DMS 273 (cell line): ENCODE data around the gene ADAMTS2.
"Not testable (repeated sequence)": the region's sequence is repeated elsewhere in the genome, so short reads cannot be mapped to it uniquely, and the experiment has no call there.

ENCODE experiments used
- DNase-seq: peaks from one replicate; lab custom pipeline; 2025; ENCODE audit not compliant: unreplicated experiment; lab: John Stamatoyannopoulos, UW

ADAMTS2 gene

GRCh38 chr5:179298181-179298993 lies 46.9 kb downstream of the ADAMTS2 start:
- no peak for DNase-seq

GRCh38 chr5:179297486-179298180 lies 47.6 kb downstream of the ADAMTS2 start:
- DNase-seq = no peak

GRCh38 chr5:179297026-179297425 lies 48.2 kb downstream of the ADAMTS2 start:
- DNase-seq = no peak

DNA sequence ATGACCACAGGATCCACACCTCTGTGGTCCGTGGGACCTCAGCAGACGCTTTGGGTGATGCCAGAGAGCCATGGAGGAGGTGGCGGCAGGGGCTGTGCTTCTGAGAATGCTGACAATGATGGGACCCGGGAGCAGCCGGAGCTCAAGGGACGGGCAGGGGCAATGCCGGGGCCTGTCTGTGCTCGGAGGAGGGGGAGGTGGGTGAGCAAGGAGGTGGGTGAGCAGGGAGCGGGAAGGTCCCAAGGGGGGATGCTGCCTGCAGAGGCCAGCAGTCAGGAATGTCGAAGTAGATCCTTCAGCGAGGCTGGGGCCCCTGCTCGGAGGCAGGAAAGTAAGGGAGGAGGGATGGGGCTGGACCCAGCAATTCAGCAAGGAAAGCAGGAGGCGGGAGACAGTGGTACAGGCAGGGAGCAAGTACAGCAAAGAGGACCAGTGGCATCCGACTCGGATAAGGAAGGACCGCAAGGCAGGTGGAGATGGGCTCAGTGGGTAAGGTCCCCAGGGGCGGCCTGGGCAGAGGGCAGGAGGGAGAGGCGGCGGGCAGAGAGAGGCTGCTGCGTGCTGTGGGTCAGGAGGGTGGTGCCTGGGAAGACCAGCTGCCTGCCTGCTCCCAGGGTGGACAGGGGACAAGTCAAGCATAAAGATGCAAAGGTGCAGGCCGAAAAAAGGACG lies 49.0 kb downstream of the ADAMTS2 start:
- DNase-seq = no peak

- no peak for DNase-seq
Measured at GRCh38 chr5:179295778-179296149, 49.5 kb downstream of the ADAMTS2 start.

DNA sequence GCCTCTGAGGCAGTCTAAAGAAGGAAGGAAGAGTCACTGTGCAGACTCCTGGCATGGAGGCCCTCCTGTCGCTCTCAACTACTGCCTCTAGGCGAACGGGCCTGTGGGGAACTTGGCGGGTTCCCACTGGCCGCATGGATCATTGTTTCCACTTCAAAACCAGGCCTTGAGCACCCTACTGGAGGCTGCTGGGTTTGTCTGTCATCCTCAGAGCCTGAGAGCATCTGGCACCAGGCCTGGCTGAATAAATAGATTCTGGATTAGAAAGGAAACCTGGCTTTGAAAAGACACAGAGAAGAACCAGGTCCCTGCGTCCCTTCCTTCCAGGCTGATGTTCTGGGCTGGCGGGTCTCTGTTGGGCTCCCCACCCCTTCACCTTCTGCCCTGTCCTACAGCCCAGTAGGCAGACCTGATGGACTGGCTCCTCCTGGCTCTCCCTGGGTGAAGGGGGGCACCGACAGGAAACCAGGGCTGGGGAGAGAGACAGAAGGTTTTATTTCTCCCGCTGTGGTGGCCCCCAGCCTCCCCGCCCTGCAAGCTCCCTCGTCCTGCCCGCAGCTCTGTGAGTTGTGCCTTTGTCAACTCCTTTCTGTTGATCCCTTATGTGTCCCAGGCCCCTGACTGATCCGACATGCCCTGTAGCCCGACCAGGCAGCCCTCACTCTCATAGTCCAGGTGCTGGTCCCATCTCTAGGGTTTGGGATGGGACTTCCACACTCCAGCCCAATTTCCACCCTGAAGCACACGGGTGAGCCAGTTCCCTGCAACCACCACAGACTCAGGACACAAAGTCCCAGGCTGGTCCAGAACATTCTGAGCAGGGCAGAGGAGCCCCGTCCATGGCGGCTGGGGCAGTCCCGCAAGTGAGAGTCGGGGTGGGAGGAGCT lies 50.1 kb downstream of the ADAMTS2 start:
- DNase-seq = peak; percentile 50

GRCh38 chr5:179294131-179294780 lies 51.0 kb downstream of the ADAMTS2 start:
- DNase-seq = no peak

- no peak for DNase-seq
Measured at GRCh38 chr5:179292681-179293635, 52.3 kb downstream of the ADAMTS2 start.

DNA sequence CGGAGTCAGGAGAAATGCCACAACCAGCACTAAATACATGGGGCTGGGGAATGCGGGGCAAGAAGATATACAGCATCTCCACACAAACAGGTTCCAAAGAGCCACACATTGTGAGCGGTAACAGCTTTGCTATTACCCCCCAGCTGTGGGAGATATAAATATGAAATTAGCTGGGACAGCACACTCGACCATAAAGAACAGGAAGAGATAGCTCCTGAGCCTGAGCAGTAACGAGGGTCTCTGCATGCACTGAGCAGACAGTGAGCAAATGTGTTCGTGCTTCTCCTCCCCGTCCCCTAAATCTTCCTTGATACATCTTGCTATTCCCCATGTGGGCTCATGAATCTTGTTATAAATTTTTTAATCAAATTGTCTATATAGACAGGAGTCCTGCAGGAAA lies 53.1 kb downstream of the ADAMTS2 start:
- DNase-seq = no peak

DNA sequence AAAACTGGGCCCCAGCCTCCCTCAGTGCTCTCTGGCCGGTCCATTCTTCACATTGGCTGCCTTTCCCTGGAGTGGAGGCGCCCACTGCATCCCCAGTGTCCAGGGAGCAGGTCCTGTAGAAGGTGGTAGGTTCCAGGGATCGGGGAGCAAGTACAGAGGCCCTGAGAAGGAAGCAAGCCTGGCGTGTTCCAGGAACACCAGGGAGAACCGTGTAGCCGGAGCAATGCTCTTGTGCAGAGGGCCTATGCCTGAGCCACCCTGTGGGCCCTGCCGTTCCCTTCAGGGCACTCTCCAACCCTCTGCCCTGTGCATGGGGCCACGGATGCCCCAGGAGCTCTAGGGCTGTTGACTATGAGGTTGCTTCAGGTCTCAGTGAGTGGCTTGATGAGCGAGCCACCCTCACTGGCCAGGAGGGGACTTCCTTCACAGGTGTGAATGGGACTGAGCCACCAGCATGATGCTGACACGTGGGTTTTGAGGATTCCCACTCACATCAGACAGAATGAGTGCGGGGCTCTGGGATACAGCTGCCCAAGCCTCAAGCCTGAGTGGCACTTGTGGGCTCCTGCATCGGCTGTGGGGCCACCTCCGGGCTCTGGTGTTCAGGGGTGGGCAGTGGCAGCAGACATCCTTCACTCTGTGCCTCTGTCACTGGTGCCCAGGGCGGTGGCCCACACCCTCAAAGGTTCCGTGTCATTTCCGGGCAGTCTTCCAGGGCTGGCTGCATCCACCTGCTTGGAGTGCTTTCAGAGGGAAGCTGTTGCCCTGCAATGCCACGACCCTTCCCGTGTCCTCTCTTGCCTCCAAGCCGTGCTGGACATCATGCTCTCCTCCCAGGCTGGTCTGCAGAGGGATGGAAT lies 54.4 kb downstream of the ADAMTS2 start:
- DNase-seq = no peak

- DNase-seq = no peak
Measured at GRCh38 chr5:179289756-179290385, 55.4 kb downstream of the ADAMTS2 start.

- no peak for DNase-seq
Measured at GRCh38 chr5:179288809-179289185, 56.5 kb downstream of the ADAMTS2 start.

- DNase-seq = no peak
Measured at GRCh38 chr5:179288101-179288808, 57.0 kb downstream of the ADAMTS2 start.

DNA sequence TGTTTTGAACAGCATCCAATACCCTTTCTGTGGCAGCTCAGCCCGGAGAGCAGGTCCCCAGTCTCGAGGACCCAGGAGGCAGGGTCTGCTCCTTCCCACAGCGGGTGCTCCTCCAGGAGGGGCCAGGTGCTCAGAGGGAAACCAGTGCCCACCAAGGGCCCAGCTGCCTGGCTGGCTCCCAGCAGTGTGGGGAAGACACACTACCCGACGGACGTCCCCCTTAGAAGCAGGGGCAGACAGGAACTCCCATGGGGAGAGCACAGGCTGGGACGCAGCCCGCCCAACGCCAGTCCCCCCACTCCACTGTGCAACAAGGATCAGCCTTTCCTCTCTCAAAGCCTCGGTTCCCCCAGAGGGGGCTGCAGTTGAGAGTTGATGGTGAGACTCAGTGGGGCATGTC lies 57.6 kb downstream of the ADAMTS2 start:
- DNase-seq = no peak

GRCh38 chr5:179287071-179287470 lies 58.2 kb downstream of the ADAMTS2 start:
- no peak for DNase-seq

GRCh38 chr5:179285776-179286162 lies 59.5 kb downstream of the ADAMTS2 start:
- DNase-seq = not testable (repeated sequence)
